BJ (cell line): Measurements from ENCODE around the gene STX5. TPM values are rescaled to one million over a fixed set of nuclear protein-coding genes. Genes with fewer than 3 reads are reported as not detected.

ENCODE experiments used
- CTCF ChIA-PET: fragments of 350-600 bp; formaldehyde crosslinking; extraction: SDS; loops from one replicate; lab custom pipeline; 2021; ENCODE audit warnings: antibody characterized with exemption, inconsistent platforms; lab: Yijun Ruan, JAX
- POLR2A ChIA-PET: fragments of 300-600 bp; sonication (Branson Sonifier 250); formaldehyde crosslinking; extraction: SDS; loops from one replicate; lab custom pipeline; 2021; ENCODE audit warnings: antibody characterized with exemption; lab: Charles Lee
- DNase-seq: peaks from one replicate; pipeline ENCODE4 v3.0.0-alpha.2; 2011; ENCODE audit warnings: low read depth
- H3K27me3 ChIP-seq: 2 replicates; pipeline ENCODE4 v1.6.0; 2011; ENCODE audit warnings: low read length; ENCODE audit not compliant: control insufficient read depth, insufficient read depth
- H3K36me3 ChIP-seq: 2 replicates; pipeline ENCODE4 v1.5.1; 2011; ENCODE audit warnings: low read length; ENCODE audit not compliant: control insufficient read depth, insufficient read depth
- H3K4me3 ChIP-seq: 2 replicates; pipeline ENCODE4 v1.5.1; 2011; ENCODE audit warnings: low read depth, mild to moderate bottlenecking, control low read depth, low read length
- CTCF ChIP-seq: IDR thresholded peaks from 2 replicates; pipeline ENCODE4 v1.5.1; 2011; ENCODE audit warnings: low read depth, mild to moderate bottlenecking, control low read depth, inconsistent platforms, low read length, moderate library complexity; ENCODE audit not compliant: insufficient read depth
- polyA plus RNA-seq: library from polyadenylated mRNA; depleted of rRNA; stranded (reverse); fragments of >200 nt; gene quantifications from 2 replicates; pipeline ENCODE4 v1.2.3, GENCODE V29; 2011

Gene STX5
- polyA plus RNA-seq, 1 experiment, result 76.6 TPM

- no peak for TF ChIP-seq CTCF
- DNase-seq, result no peak
- Histone ChIP-seq H3K27me3 (no peaks in the 10 kb centered on the region), H3K36me3 (peaks cover 43% of the 10 kb centered on the region), H3K4me3 (no peak overlapping the region)
- ChIA-PET CTCF (interaction anchor here (1.8 kb wide), 1 partner anchor 9 kb away, joined by 5 read pairs; the partner anchor contains the start of gene TMEM179B), POLR2A (no interaction called here)
Measured at GRCh38 chr11:62796281-62796680, 35.6 kb downstream of the STX5 start.

GRCh38 chr11:62794201-62794775, 37.6 kb downstream of the STX5 start:
- no peaks in the 10 kb centered on the region for H3K27me3 ChIP-seq
- ChIA-PET POLR2A (interaction anchor here (0.6 kb wide), 1 partner anchor 38 kb away, joined by 3 read pairs; the partner anchor contains the start of gene STX5), CTCF (no interaction called here)
- no peak for DNase-seq
- H3K4me3 ChIP-seq, result no peak overlapping the region
- no peak for TF ChIP-seq CTCF
- H3K36me3 ChIP-seq, result peaks cover 34% of the 10 kb centered on the region

DNA sequence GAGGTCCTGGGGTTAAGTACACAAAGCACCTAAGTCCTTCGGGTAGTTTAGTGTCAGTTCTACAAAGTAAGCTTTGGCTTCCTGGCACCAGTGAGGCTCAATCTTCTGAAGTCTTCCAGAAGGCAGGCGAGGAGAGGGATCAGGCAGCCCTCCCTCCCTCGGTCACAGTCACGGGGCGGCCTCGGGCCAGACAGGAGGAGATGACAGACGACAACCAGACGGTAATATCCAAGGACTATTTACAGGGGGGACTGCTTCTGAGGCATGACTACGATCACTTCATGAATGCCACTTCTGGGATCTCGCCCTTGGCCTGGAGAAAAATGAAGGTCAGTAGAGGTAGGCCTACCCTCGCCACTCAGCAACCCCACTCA, 39.7 kb downstream of the STX5 start:
- CTCF ChIA-PET, result no interaction called here
- POLR2A ChIA-PET, result no interaction called here
- DNase-seq, result no peak
- Histone ChIP-seq H3K36me3 (peaks cover 23% of the 10 kb centered on the region), H3K27me3 (no peaks in the 10 kb centered on the region), H3K4me3 (no peak overlapping the region)
- TF ChIP-seq CTCF, result no peak

DNA sequence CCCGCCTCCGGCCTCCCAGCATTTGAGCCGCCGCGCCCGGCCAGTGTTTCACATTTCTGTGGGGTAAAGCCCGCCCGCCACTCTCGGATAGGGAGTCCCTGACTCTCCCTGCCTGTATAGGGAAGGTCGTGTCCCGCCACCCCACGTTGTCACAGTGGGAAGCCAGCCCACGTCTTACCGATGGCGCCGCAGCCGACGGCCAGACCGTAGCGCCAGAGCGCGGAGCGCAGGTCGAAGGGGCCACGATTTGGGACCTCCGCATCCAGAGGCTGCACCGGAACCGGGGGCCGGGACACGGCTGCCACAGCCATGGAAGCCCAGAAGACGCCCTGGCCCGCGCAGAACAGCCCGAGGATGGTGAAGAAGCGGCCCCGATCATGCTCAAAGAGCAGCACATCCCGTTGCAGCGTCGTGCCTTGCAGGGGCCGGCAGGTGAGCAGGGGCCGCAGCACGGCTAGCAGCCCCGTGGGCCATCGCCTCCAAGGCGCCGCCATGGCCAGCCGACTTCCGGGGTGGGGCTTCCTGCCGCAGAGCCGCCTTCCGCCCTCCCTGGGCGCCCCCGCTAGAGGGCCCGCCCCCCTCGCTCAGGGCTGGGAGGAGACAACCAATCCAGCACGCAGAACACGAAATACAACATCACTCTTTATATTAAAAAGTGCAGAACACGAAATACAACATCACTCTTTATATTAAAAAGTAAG, 40.2 kb downstream of the STX5 start, which contains the start of gene TMEM223:
Gene TMEM223, minus strand, starts transcription at position 506 of the 701 bp plus-strand sequence. Its CDS starts 12 bp downstream, at position 494.
- Histone ChIP-seq H3K4me3 (peak within 1 kb of the TSS; percentile 88), H3K27me3 (no peaks in the 10 kb centered on the region), H3K36me3 (peaks cover 21% of the 10 kb centered on the region)
- DNase-seq, result peak; percentile 26
- POLR2A ChIA-PET, result interaction anchor here (0.7 kb wide), 1 partner anchor 48 kb away, joined by 13 read pairs; no protein-coding TSS in a partner anchor
- TF ChIP-seq CTCF, result peak; percentile 8; the same call in 1 of the 2 replicates
- CTCF ChIA-PET, result no interaction called here

- POLR2A ChIA-PET, result no interaction called here
- Histone ChIP-seq H3K27me3 (no peaks in the 10 kb centered on the region), H3K4me3 (no peak overlapping the region), H3K36me3 (peaks cover 14% of the 10 kb centered on the region)
- CTCF ChIA-PET, result interaction anchor here (0.8 to 6.8 kb wide), 2 partner anchors 16 to 17 kb away, joined by 3 to 122 read pairs; partner anchors contain the start of genes NXF1 and TAF6L
- DNase-seq, result no peak
- TF ChIP-seq CTCF, result no peak
Measured at GRCh38 chr11:62789576-62789975, 42.3 kb downstream of the STX5 start.
